Activated naive CD8-positive, alpha-beta T cell treated with anti-CD3 and anti-CD28 coated beads, Interleukin-2, amount 50 U/mL, for 24 hours (primary cell): Measurements from ENCODE around the gene ITPR3.

ENCODE experiments used
- ATAC-seq: fragments of 150-1000 bp; cut with Tn5 transposase; one replicate; pipeline ENCODE4 v1.10.0; 2021
- DNase-seq: peaks from one replicate; pipeline ENCODE4 v3.0.0; 2021
- H3K27ac Mint-ChIP-seq: one replicate; pipeline ENCODE4 v1.8.0; 2021; ENCODE audit warnings: mild to moderate bottlenecking, mixed read lengths
- H3K27me3 Mint-ChIP-seq: one replicate; pipeline ENCODE4 v1.8.0; 2021; ENCODE audit warnings: mixed read lengths
- H3K36me3 Mint-ChIP-seq: one replicate; pipeline ENCODE4 v1.8.0; 2021; ENCODE audit warnings: low read depth, mixed read lengths
- H3K4me1 Mint-ChIP-seq: one replicate; pipeline ENCODE4 v1.8.0; 2021; ENCODE audit warnings: mixed read lengths
- H3K4me3 Mint-ChIP-seq: one replicate; pipeline ENCODE4 v1.8.0; 2021; ENCODE audit warnings: mild to moderate bottlenecking, moderate library complexity, mixed read lengths
- H3K9me3 Mint-ChIP-seq: one replicate; pipeline ENCODE4 v1.8.0; 2021; ENCODE audit warnings: mixed read lengths

Gene ITPR3

DNA sequence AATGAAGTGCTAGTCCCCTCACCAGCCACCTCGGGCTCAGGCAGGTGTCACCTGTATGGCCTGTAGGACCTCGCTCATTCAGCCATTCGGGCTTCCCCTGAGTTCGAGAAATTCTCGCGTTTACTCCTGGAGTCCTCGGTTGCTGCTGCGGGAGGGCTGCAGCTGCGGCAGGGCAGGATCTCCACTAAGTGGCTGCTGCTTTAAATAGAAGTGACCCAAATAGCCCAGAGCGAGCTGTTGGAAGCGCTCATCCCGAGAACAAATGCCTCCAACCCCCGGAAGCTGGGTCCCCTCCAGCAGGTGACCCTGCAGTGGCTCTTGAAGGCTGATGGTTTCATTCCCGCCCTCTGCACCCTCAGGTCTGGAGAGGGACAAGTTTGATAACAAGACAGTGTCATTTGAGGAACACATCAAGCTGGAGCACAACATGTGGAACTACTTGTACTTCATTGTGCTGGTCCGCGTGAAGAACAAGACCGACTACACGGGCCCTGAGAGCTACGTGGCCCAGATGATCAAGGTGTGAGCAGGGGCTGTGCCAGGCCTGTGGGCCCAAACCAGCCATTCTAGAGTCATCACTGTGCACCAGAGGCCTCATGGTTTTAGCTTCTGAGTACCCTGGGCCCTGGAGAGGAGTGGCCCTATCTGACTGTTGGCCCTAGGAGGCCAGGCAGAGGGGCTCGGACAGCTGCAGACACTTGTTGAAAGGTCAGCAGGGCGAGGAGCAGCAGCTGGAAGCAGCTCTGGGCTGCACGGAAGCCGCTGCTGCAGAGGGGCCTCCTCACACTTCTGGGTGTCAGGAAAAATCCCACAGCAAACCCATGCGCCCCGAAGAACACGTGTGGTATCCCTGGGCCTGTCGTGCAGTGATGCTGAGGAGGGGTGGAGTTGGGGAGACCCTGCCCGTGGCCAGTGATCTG is 72.3 kb downstream of the ITPR3 start:
- Mint-ChIP-seq H3K36me3 (peaks cover 50% of the 10 kb centered on the region), H3K4me3 (peak overlapping the region; percentile 56), H3K9me3 (no peaks in the 10 kb centered on the region), H3K4me1 (peaks cover 70% of the 10 kb centered on the region), H3K27me3 (no peaks in the 10 kb centered on the region), H3K27ac (peak overlapping the region; percentile 92)
- ATAC-seq (no peak), DNase-seq (no peak)

- Mint-ChIP-seq H3K9me3 (no peaks in the 10 kb centered on the region), H3K27me3 (no peaks in the 10 kb centered on the region), H3K36me3 (peaks cover 48% of the 10 kb centered on the region), H3K4me1 (peaks cover 76% of the 10 kb centered on the region), H3K4me3 (peak overlapping the region; percentile 56), H3K27ac (peak overlapping the region; percentile 92)
- ATAC-seq: peak; percentile 84
- DNase-seq: peak; percentile 71
Measured at GRCh38 chr6:33694401-33694931, 73.3 kb downstream of the ITPR3 start.

DNA sequence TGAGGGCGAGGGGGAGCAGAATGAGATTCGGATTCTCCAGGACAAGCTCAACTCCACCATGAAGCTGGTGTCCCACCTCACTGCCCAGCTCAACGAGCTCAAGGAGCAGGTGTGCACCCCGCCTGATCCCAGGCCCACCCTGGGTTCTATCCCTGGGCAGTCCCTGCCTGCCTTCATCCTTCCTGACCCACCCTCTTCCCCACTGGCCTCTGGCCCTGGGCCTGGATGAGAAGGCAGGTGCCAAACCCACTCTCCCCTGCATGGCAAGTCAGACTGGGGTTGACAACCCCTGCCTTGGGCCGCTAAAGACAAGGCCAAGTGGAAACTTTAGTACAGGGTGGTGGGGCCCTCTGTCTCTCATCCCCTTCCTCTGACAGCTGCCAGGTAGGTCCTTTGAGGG is 73.9 kb downstream of the ITPR3 start:
- Mint-ChIP-seq H3K27ac (peak overlapping the region; percentile 92), H3K27me3 (no peaks in the 10 kb centered on the region), H3K4me3 (peak overlapping the region; percentile 56), H3K9me3 (no peaks in the 10 kb centered on the region), H3K36me3 (peaks cover 48% of the 10 kb centered on the region), H3K4me1 (peaks cover 77% of the 10 kb centered on the region)
- ATAC-seq (peak; percentile 3), DNase-seq (no peak)

DNA sequence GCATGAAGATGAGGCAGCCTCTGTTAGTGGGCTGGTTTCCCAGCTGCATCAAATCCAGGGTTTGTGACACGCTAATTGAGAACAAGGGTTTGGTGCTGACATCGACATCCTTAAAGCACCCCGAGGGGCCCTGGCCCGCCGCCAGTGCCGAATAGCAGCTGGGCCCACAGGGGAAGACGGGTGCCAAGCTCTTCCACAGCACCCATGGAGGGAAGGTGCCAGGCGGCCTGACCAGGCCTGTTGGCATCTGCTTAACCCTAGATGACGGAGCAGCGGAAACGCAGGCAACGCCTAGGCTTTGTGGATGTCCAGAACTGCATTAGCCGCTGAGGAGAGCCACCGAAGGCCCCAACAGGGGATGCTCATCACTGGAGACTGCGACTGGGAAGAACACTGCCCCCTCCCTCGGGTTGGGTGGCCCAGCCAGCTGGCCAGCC is 74.3 kb downstream of the ITPR3 start:
- Mint-ChIP-seq H3K27me3 (no peaks in the 10 kb centered on the region), H3K9me3 (no peaks in the 10 kb centered on the region), H3K4me1 (peaks cover 82% of the 10 kb centered on the region), H3K4me3 (no peak overlapping the region), H3K36me3 (peaks cover 52% of the 10 kb centered on the region), H3K27ac (peak overlapping the region; percentile 92)
- DNase-seq: no peak
- no peak for ATAC-seq

DNA sequence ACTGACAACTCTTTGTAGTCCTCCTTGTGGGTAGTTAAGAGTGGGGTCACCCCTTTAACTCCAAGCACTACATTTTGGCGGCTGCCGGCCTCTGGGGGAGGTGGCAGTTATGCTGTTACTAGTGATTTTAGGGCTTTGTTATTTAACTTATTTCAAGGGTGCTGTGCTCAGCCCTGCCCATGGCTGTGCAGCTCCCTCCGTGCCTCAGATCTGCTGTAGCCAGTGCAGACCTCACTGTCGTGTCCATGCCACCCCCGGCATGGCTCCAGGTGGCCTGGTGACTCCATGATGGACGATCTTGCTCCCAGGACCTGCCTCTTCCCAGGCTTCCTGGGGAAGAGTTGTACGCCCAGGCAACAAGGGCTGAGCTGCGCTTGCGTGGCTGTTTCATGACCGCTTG is 75.0 kb downstream of the ITPR3 start:
- Mint-ChIP-seq H3K9me3 (no peaks in the 10 kb centered on the region), H3K27ac (peak overlapping the region; percentile 92), H3K4me1 (peaks cover 82% of the 10 kb centered on the region), H3K27me3 (no peaks in the 10 kb centered on the region), H3K36me3 (peaks cover 48% of the 10 kb centered on the region), H3K4me3 (no peak overlapping the region)
- no peak for DNase-seq
- no peak for ATAC-seq

- Mint-ChIP-seq H3K4me3 (no peak overlapping the region), H3K27ac (peak overlapping the region; percentile 92), H3K9me3 (no peaks in the 10 kb centered on the region), H3K27me3 (no peaks in the 10 kb centered on the region), H3K4me1 (peaks cover 76% of the 10 kb centered on the region), H3K36me3 (peaks cover 42% of the 10 kb centered on the region)
- no peak for DNase-seq
- ATAC-seq: no peak
Measured at GRCh38 chr6:33696548-33697518, 75.7 kb downstream of the ITPR3 start.

GRCh38 chr6:33697845-33698244 is 76.7 kb downstream of the ITPR3 start:
- no peak for ATAC-seq

DNA sequence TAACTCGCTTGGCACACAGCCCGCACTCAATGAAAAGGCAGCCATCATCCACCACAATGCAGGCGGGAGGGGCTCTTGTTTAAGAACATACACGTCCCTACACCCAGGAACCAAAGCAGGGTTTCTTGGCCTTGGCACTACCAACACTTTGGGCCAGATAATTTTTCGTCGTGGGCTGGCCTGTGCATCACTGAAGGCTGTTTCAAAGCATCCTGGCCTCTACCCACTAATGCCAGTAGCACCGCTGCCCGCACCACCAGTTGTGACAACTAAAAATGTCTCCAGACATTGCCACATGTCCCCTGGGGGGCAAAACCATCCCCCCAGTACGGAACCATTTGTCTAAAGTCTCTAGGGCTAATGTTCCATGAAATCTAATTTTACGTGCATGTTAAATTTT is 77.4 kb downstream of the ITPR3 start:
- H3K27ac Mint-ChIP-seq: peak overlapping the region; percentile 62
- ATAC-seq (no peak), DNase-seq (no peak)
- H3K36me3 Mint-ChIP-seq: peaks cover 36% of the 10 kb centered on the region
- no peaks in the 10 kb centered on the region for H3K27me3 Mint-ChIP-seq
- no peak overlapping the region for H3K4me3 Mint-ChIP-seq
- H3K9me3 Mint-ChIP-seq: no peaks in the 10 kb centered on the region
- H3K4me1 Mint-ChIP-seq: peaks cover 63% of the 10 kb centered on the region

More at GRCh38 chr6:33697845-33698244, 76.7 kb downstream of the ITPR3 start:
- no peak overlapping the region for H3K4me3 Mint-ChIP-seq
- no peaks in the 10 kb centered on the region for H3K9me3 Mint-ChIP-seq
- H3K4me1 Mint-ChIP-seq: peaks cover 69% of the 10 kb centered on the region
- no peaks in the 10 kb centered on the region for H3K27me3 Mint-ChIP-seq
- peaks cover 39% of the 10 kb centered on the region for H3K36me3 Mint-ChIP-seq
- peak overlapping the region; percentile 92 for H3K27ac Mint-ChIP-seq
- no peak for DNase-seq

DNA sequence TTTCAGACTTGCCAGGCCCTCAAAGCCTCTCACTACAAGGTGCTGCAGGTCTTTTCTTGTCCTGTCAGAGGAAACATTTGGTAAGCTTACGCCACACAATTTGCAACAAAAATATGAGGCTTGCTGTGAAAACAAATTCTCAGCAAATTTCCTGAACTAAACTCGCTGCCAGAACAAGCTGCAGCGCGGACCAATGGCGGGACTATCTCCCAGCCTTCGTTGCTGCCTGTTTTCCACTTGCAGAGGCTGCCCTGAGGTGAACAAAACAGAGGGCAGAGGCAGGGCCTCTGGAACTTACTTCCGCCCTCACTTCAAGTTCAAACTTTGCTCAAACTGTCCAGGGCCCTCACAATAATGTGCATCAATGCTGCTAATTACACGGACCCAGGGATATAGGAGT is 78.0 kb downstream of the ITPR3 start:
- Mint-ChIP-seq H3K36me3 (peaks cover 38% of the 10 kb centered on the region), H3K4me1 (peaks cover 56% of the 10 kb centered on the region), H3K27ac (no peak overlapping the region), H3K9me3 (no peaks in the 10 kb centered on the region), H3K4me3 (no peak overlapping the region), H3K27me3 (no peaks in the 10 kb centered on the region)
- no peak for ATAC-seq
- DNase-seq: no peak

- no peak for ATAC-seq
- DNase-seq: no peak
- Mint-ChIP-seq H3K4me1 (peaks cover 50% of the 10 kb centered on the region), H3K36me3 (peaks cover 39% of the 10 kb centered on the region), H3K9me3 (no peaks in the 10 kb centered on the region), H3K27me3 (no peaks in the 10 kb centered on the region), H3K27ac (peak overlapping the region; percentile 36), H3K4me3 (no peak overlapping the region)
Measured at GRCh38 chr6:33699739-33700138, 78.6 kb downstream of the ITPR3 start.

GRCh38 chr6:33700391-33701050 is 79.4 kb downstream of the ITPR3 start:
- Mint-ChIP-seq H3K9me3 (no peaks in the 10 kb centered on the region), H3K4me3 (no peak overlapping the region), H3K27ac (peak overlapping the region; percentile 36), H3K27me3 (no peaks in the 10 kb centered on the region), H3K4me1 (peaks cover 43% of the 10 kb centered on the region), H3K36me3 (peaks cover 40% of the 10 kb centered on the region)
- DNase-seq (peak; percentile 69), ATAC-seq (peak; percentile 71)

GRCh38 chr6:33702345-33702977 is 81.3 kb downstream of the ITPR3 start:
- no peak for DNase-seq
- Mint-ChIP-seq H3K27me3 (no peaks in the 10 kb centered on the region), H3K4me3 (no peak overlapping the region), H3K27ac (no peak overlapping the region), H3K36me3 (peaks cover 32% of the 10 kb centered on the region), H3K9me3 (no peaks in the 10 kb centered on the region), H3K4me1 (peaks cover 25% of the 10 kb centered on the region)
- peak; percentile 71 for ATAC-seq

DNA sequence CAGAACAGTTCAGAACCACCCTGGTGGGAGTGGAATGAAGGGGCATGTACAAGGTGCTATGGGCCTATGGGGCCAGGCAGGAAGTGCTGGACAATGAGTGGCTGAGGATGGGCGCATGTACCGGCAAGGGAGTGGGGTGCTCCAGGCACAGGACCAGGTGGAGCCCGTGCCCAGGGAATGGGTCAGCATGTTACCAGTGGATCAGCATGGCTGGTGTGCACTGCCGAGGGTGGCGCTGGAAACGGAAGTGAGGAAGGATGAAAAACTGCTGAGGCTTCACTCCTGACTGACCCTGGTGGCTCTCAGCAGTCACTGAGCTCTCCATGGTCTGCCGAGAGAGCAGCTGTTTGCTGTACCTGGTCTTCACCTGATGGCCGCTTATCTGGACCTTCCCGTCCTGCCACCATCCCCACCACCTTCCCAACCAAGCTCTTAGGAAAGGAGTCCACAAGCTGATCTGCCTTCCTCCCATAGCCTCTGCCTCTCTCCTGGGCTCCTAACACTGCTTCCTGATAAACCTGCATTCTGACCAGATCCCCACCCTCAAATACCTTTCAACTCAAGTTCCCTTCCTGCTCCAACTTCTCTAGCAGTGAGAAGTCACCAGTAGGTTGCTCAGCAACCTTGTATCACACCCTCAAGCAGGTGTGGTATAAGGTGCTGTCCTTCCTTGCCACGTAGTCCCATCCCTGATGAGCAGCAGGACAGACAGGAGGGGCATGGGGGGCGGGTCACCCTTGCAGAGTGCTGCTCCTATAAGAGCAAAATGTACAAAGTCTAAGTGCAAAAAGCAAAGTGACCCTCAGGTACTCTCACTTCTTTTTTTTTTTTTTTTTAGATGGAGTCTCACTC is 83.3 kb downstream of the ITPR3 start:
- DNase-seq: no peak
- no peak for ATAC-seq

More for the DNA sequence above, 83.3 kb downstream of the ITPR3 start:
- Mint-ChIP-seq H3K4me1 (peaks cover 33% of the 10 kb centered on the region), H3K4me3 (no peak overlapping the region), H3K27ac (no peak overlapping the region), H3K27me3 (no peaks in the 10 kb centered on the region), H3K36me3 (peaks cover 41% of the 10 kb centered on the region), H3K9me3 (no peaks in the 10 kb centered on the region)
